Measurements from ENCODE around the gene IL1B.
A peak's percentile ranks its signal among the peaks of the same experiment; 100 is the strongest.

IL1B gene

GRCh38 chr2:112812318-112813267 is 24.0 kb downstream of the IL1B start:
- H3K4me3 ChIP-seq (ENCODE audit: low read depth, low read length) = no peak overlapping the region
- DNase-seq (ENCODE audit: low read depth) = peak; percentile 76

- peak; percentile 66 for DNase-seq (ENCODE audit: low read depth)
Measured at GRCh38 chr2:112811841-112812306, 24.7 kb downstream of the IL1B start.

GRCh38 chr2:112811276-112811831 is 25.2 kb downstream of the IL1B start:
- DNase-seq (ENCODE audit: low read depth) = no peak
- H3K4me3 ChIP-seq (ENCODE audit: low read depth, low read length) = no peak overlapping the region

More at GRCh38 chr2:112811841-112812306, 24.7 kb downstream of the IL1B start:
- no peak overlapping the region for H3K4me3 ChIP-seq (ENCODE audit: low read depth, low read length)

- no peak overlapping the region for H3K4me3 ChIP-seq (ENCODE audit: low read depth, low read length)
- DNase-seq (ENCODE audit: low read depth) = no peak
Measured at GRCh38 chr2:112809112-112809511, 27.5 kb downstream of the IL1B start.

GRCh38 chr2:112807233-112807807 is 29.3 kb downstream of the IL1B start:
- no peak overlapping the region for H3K4me3 ChIP-seq (ENCODE audit: low read depth, low read length)
- no peak for DNase-seq (ENCODE audit: low read depth)

GRCh38 chr2:112805542-112805941 is 31.0 kb downstream of the IL1B start:
- no peak overlapping the region for H3K4me3 ChIP-seq (ENCODE audit: low read depth, low read length)
- no peak for DNase-seq (ENCODE audit: low read depth)

GRCh38 chr2:112803691-112804521 is 32.7 kb downstream of the IL1B start:
- peak; percentile 91 for DNase-seq (ENCODE audit: low read depth)

GRCh38 chr2:112800881-112801583 is 35.5 kb downstream of the IL1B start:
- H3K4me3 ChIP-seq (ENCODE audit: low read depth, low read length) = no peak overlapping the region
- DNase-seq (ENCODE audit: low read depth) = no peak

More at GRCh38 chr2:112803691-112804521, 32.7 kb downstream of the IL1B start:
- no peak overlapping the region for H3K4me3 ChIP-seq (ENCODE audit: low read depth, low read length)

- no peak for DNase-seq (ENCODE audit: low read depth)
- H3K4me3 ChIP-seq (ENCODE audit: low read depth, low read length) = no peak overlapping the region
Measured at GRCh38 chr2:112798979-112799975, 37.3 kb downstream of the IL1B start.

- no peak for DNase-seq (ENCODE audit: low read depth)
- H3K4me3 ChIP-seq (ENCODE audit: low read depth, low read length) = no peak overlapping the region
Measured at GRCh38 chr2:112796486-112796885, 40.1 kb downstream of the IL1B start.

- H3K4me3 ChIP-seq (ENCODE audit: low read depth, low read length) = no peak overlapping the region
- no peak for DNase-seq (ENCODE audit: low read depth)
Measured at GRCh38 chr2:112795774-112796173, 40.8 kb downstream of the IL1B start.

- no peak for DNase-seq (ENCODE audit: low read depth)
- no peak overlapping the region for H3K4me3 ChIP-seq (ENCODE audit: low read depth, low read length)
Measured at GRCh38 chr2:112794841-112795240, 41.7 kb downstream of the IL1B start.

GRCh38 chr2:112794131-112794733 is 42.3 kb downstream of the IL1B start:
- H3K4me3 ChIP-seq (ENCODE audit: low read depth, low read length) = no peak overlapping the region
- peak; percentile 89 for DNase-seq (ENCODE audit: low read depth)

- no peak for DNase-seq (ENCODE audit: low read depth)
- no peak overlapping the region for H3K4me3 ChIP-seq (ENCODE audit: low read depth, low read length)
Measured at GRCh38 chr2:112793449-112793978, 43.1 kb downstream of the IL1B start.

GRCh38 chr2:112792419-112792818 is 44.2 kb downstream of the IL1B start:
- H3K4me3 ChIP-seq (ENCODE audit: low read depth, low read length) = no peak overlapping the region
- DNase-seq (ENCODE audit: low read depth) = no peak

GRCh38 chr2:112791693-112792230 is 44.8 kb downstream of the IL1B start:
- no peak overlapping the region for H3K4me3 ChIP-seq (ENCODE audit: low read depth, low read length)
- no peak for DNase-seq (ENCODE audit: low read depth)

- H3K4me3 ChIP-seq (ENCODE audit: low read depth, low read length) = no peak overlapping the region
- no peak for DNase-seq (ENCODE audit: low read depth)
Measured at GRCh38 chr2:112791019-112791418, 45.6 kb downstream of the IL1B start.

Measured in skeletal muscle cell (primary cell).